Measurements from ENCODE around the gene DSG3. TPM values are rescaled to one million over a fixed set of nuclear protein-coding genes. Genes with fewer than 3 reads are reported as not detected.

The DSG3 gene
- total and polyA plus RNA-seq, 2 of the 8 experiments (the other 6 are each of a cell fraction or from before 2014, with no cell fraction given) = 0.03 to 0.07 TPM

DNA sequence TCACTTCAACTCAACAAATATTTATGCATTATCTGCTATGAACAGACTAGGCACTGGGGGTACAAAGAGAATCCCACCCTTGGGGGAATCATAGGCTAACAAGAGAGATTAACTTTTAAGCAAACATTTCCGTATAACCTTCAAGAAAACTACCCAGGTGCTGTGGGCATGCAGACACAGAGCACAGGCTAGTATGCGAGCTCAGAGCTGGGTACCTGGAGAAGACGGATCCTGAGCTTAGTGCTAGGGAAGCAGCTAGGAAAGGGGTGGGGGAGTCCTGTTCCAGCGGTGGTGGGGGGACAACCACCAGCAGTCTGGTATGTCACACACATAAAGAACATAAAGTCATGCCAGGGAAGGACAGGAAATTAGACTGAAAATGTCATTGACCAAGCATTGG lies 17.5 kb upstream of the DSG3 start (continued):
- TF ChIP-seq TAF7 (optimal IDR thresholded peaks at IDR 0.05; ENCODE audit: borderline replicate concordance, low read depth, low read length) = no peak
- TF ChIP-seq RXRA (IDR thresholded peaks at IDR 0.05; ENCODE audit: insufficient read depth, low read depth, low read length) = no peak
- no peak for TF ChIP-seq EZH2 (IDR thresholded peaks at IDR 0.05; ENCODE audit: low read depth, low read length, severe bottlenecking)
- no peak for TF ChIP-seq E2F6 (IDR thresholded peaks at IDR 0.05)
- TF ChIP-seq GABPA (IDR thresholded peaks at IDR 0.05; ENCODE audit: borderline replicate concordance, insufficient read depth, low read length) = no peak

Data from H1 (cell line).